ENCODE results near the gene RAB30.

DNA sequence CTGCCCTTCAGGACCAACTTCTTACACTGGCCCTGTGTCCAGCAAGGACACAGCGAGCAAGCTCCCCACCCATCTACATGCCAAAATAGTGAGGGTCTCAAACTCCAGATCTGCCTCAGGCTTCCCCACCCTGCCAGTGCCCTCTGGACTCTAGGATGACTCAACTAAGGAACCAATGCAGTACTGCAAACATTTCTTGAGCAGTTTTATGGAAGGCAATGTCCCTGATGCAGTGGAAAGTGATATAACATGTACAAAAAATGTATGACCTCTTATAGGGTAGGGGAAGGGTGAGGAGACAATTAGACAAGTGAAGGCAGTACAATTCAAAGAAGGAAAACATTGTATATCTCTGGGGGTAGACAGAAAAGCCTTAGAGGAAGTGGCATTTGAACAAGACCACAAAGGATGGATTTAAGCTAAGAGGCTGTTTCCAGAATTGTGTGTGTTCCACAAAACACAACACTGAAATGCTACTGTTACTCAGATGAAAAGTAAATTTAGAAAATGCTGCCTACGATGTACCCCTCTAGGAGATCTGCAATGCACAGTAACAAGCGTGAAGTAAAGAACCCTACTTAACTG is 47.3 kb downstream of the RAB30 start:
- TF ChIP-seq, protein P1, sequence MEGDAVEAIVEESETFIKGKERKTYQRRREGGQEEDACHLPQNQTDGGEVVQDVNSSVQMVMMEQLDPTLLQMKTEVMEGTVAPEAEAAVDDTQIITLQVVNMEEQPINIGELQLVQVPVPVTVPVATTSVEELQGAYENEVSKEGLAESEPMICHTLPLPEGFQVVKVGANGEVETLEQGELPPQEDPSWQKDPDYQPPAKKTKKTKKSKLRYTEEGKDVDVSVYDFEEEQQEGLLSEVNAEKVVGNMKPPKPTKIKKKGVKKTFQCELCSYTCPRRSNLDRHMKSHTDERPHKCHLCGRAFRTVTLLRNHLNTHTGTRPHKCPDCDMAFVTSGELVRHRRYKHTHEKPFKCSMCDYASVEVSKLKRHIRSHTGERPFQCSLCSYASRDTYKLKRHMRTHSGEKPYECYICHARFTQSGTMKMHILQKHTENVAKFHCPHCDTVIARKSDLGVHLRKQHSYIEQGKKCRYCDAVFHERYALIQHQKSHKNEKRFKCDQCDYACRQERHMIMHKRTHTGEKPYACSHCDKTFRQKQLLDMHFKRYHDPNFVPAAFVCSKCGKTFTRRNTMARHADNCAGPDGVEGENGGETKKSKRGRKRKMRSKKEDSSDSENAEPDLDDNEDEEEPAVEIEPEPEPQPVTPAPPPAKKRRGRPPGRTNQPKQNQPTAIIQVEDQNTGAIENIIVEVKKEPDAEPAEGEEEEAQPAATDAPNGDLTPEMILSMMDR (IDR thresholded peaks at IDR 0.05), result no peak
- no peak for TF ChIP-seq POLR2A (IDR thresholded peaks at IDR 0.05)
